Vagina (tissue), 2 donors: ENCODE results near the gene RALGDS. TPM values are rescaled to one million over a fixed set of nuclear protein-coding genes. Genes with fewer than 3 reads are reported as not detected.

ENCODE experiments used
- DNase-seq, 2 donors: peaks; one replicate each; pipeline ENCODE4 v3.0.0-alpha.2; 2017; ENCODE audit errors: extremely low spot score in 2 of 2
- H3K27ac ChIP-seq: fragments of 200-600 bp; sonication (generic); one replicate; pipeline ENCODE4 v1.5.1; 2019
- H3K27me3 ChIP-seq: fragments of 200-600 bp; sonication (generic); one replicate; pipeline ENCODE4 v1.5.1; 2019
- H3K36me3 ChIP-seq, 2 donors: fragments of 200-600 bp; sonication (generic); one replicate each; pipeline ENCODE4 v1.5.1; 2017 to 2019
- H3K4me1 ChIP-seq: fragments of 200-600 bp; sonication (generic); one replicate; pipeline ENCODE4 v1.5.1; 2019
- H3K4me3 ChIP-seq, 2 donors: fragments of 200-600 bp; sonication (generic); 1 replicate in 1 of 2; 2 replicates in 1 of 2; pipeline ENCODE4 v1.5.1; 2016 to 2019
- H3K9me3 ChIP-seq: fragments of 200-600 bp; sonication (generic); one replicate; pipeline ENCODE4 v1.5.1; 2019
- POLR2A ChIP-seq, 2 donors: fragments of 450-650 bp; IDR thresholded peaks; one replicate each; pipeline ENCODE4 v1.6.1; 2017; ENCODE audit warnings: antibody characterized with exemption in 2 of 2, mild to moderate bottlenecking in 2 of 2, moderate library complexity in 2 of 2
- POLR2AphosphoS5 ChIP-seq, 2 donors: sonication (generic); formaldehyde crosslinking; IDR thresholded peaks; one replicate each; pipeline ENCODE4 v1.9.0; 2017; ENCODE audit warnings: antibody characterized with exemption in 2 of 2, mild to moderate bottlenecking in 2 of 2, low read depth in 1 of 2; ENCODE audit not compliant: insufficient read depth in 1 of 2
- intact Hi-C: fragments of 100-400 bp; cut with DNase I; formaldehyde crosslinking; loops from one replicate; pipeline ENCODE4 v1.15.1; 2023
- total RNA-seq: library from RNA; depleted of rRNA; stranded (reverse); fragments of >200 nt; gene quantifications from one replicate; pipeline ENCODE4 v1.2.3, GENCODE V29; 2016
- TF ChIP-seq, protein P1 (sequence below), 3 experiments: fragments of 450-650 bp in 2 of 3; fragments of 200-600 bp in 1 of 3; sonication (generic) in 1 of 3; IDR thresholded peaks; one replicate each; pipeline ENCODE4 v1.5.1; 2017 to 2019; ENCODE audit warnings: antibody characterized with exemption in 3 of 3, mild to moderate bottlenecking in 2 of 3, moderate library complexity in 2 of 3

RALGDS gene
- total RNA-seq, 1 donor from 2014 or later: 85.0 TPM

DNA sequence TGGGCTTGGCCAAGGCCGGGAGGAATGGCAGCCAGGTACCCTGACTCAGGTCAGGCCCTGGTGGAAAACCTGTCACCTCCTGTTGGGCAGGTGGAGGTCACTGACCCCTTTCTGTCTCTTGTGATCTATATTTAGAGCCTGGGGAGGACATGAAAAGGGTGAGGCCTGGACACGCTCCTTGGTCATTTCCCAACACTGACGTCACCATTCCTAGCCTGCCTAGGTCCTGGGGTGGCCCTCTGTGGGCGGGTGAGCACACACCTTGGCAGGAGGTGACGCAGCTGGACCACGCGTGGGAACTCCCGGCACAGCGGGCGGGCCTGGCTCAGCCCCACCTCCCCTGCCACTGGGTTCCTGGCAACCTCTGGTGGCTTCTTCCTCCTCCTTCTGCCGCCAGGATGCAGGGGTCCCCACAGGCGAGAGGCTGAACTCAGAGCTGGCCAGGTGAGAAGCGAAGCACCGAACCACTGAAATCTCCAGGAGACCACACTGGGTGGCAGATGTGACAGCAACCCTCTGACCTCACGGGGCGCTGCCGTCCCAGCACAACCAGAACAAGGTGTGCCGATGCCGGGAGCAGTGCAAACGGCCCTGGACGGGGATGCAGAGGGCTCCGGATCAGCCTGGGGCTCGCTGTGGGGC, 6.4 kb upstream of the RALGDS start:
- H3K4me3 ChIP-seq: peak overlapping the region in 1 of 2 donors; percentile 7
- no peaks in the 10 kb centered on the region for H3K9me3 ChIP-seq
- peaks cover 67% of the 10 kb centered on the region for H3K4me1 ChIP-seq
- DNase-seq: no peak
- TF ChIP-seq POLR2AphosphoS5 (IDR thresholded peaks at IDR 0.05; ENCODE audit: insufficient read depth in 1 of 2, low read depth in 1 of 2) (peak; percentile 31 to 53), POLR2A (IDR thresholded peaks at IDR 0.05) (no peak)
- peak overlapping the region; percentile 77 for H3K27ac ChIP-seq
- H3K36me3 ChIP-seq: no peaks in the 10 kb centered on the region
- H3K27me3 ChIP-seq: no peaks in the 10 kb centered on the region
- intact Hi-C loops: no loop called here

DNA sequence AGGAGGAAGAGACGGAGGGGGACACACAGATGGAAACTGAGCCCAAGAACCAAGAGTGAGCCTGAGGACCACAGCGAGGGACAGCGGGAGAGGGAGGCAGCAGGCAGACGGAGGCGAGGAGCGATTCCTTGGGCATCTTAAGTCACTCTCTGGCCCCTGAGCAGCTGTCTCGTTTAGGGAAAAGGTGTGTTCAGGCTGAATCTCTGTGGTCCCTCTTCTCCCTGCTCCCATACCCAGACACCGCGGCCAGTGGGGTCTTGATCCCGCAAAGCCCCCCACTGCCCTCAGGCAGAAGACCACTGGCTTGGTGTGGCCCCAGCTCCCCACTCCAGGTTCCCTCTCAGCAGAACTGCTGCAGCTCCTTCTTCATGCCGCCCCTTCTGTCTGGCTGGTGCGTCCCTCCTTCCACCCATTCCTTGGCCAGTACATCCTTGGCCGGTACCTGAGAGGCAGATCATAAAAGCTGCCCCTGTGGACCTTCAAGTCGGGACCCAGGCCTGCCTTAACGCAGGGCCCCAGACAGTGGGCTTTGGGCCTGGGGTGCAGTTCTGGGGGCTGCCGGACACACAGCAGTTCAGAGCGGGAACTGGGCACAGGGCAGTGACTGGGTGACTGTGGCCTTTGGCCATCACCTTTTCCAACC, 5.8 kb upstream of the RALGDS start:
- Histone ChIP-seq H3K27me3 (no peaks in the 10 kb centered on the region), H3K4me1 (peaks cover 67% of the 10 kb centered on the region), H3K4me3 (peak overlapping the region; percentile 11 to 37), H3K9me3 (no peaks in the 10 kb centered on the region), H3K36me3 (no peaks in the 10 kb centered on the region), H3K27ac (peak overlapping the region; percentile 77)
- TF ChIP-seq, protein P1, sequence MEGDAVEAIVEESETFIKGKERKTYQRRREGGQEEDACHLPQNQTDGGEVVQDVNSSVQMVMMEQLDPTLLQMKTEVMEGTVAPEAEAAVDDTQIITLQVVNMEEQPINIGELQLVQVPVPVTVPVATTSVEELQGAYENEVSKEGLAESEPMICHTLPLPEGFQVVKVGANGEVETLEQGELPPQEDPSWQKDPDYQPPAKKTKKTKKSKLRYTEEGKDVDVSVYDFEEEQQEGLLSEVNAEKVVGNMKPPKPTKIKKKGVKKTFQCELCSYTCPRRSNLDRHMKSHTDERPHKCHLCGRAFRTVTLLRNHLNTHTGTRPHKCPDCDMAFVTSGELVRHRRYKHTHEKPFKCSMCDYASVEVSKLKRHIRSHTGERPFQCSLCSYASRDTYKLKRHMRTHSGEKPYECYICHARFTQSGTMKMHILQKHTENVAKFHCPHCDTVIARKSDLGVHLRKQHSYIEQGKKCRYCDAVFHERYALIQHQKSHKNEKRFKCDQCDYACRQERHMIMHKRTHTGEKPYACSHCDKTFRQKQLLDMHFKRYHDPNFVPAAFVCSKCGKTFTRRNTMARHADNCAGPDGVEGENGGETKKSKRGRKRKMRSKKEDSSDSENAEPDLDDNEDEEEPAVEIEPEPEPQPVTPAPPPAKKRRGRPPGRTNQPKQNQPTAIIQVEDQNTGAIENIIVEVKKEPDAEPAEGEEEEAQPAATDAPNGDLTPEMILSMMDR (IDR thresholded peaks at IDR 0.05): no peak
- no peak for TF ChIP-seq POLR2AphosphoS5 (IDR thresholded peaks at IDR 0.05; ENCODE audit: insufficient read depth in 1 of 2, low read depth in 1 of 2)
- TF ChIP-seq POLR2A (IDR thresholded peaks at IDR 0.05): no peak
- intact Hi-C loops: no loop called here
- no peak for DNase-seq

DNA sequence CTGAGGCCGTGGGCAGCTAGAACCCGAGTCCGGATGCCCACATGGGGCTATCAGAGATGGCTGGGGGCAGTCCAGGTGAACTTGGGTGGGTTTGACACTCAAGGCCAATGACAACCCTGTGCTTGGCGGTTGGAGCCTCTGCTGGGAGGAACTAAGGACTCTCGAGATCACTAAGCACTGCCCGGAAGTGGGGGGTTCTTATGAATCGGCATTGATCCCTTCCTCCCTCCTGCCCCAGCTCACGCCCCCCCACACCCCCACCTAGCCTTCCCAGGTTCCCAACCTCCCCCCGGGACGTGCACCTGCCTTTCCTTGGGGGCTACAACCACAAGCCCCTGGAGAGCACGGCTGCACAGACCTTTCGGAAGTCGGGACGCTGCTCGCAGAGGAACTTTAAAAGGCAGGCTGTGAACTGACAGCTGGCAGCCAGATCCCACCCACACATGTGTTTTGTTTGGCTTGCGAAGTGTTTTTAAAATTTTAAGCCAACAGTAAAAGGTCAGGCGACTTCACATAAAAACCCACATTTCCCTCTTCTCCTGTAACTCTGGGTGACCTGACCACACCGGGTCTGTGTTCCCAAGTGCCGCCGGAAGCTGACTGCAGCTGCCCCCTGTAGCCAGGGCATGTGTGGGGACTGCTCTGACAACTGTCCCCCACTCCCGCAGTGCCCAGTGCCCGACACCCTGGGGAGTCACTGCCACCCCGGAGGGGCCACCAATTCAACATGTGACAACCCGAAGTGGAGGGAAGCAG, 5.1 kb upstream of the RALGDS start:
- TF ChIP-seq POLR2AphosphoS5 (IDR thresholded peaks at IDR 0.05; ENCODE audit: insufficient read depth in 1 of 2, low read depth in 1 of 2) (peak; percentile 20 to 44), POLR2A (IDR thresholded peaks at IDR 0.05) (no peak)
- Histone ChIP-seq H3K4me3 (peak overlapping the region; percentile 11 to 37), H3K27ac (peak overlapping the region; percentile 77), H3K4me1 (peaks cover 73% of the 10 kb centered on the region), H3K9me3 (no peaks in the 10 kb centered on the region), H3K36me3 (no peaks in the 10 kb centered on the region), H3K27me3 (no peaks in the 10 kb centered on the region)
- DNase-seq: no peak
- intact Hi-C loops: no loop called here

DNA sequence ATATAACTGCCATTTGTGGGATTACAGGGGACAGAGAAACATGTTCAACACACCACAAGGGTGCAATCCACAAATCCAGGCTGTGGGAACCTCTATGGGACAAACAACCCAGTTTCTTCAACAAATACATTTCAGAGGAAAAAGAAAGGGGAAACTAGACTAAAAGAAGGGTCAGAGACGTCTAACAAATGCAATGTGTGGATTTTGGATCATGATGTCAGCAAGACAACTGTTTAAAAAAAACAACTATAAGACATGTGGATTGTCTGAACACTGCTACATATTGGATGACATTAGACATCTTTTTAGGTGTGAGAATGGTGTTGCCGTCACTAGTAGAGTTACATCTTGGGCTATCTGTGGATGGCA, 3.9 kb upstream of the RALGDS start:
- intact Hi-C loops: no loop called here
- TF ChIP-seq, protein P1 (IDR thresholded peaks at IDR 0.05): no peak
- TF ChIP-seq POLR2A (IDR thresholded peaks at IDR 0.05) (no peak), POLR2AphosphoS5 (IDR thresholded peaks at IDR 0.05; ENCODE audit: insufficient read depth in 1 of 2, low read depth in 1 of 2) (no peak)
- H3K4me3 ChIP-seq: no peak overlapping the region
- H3K4me1 ChIP-seq: peaks cover 79% of the 10 kb centered on the region
- DNase-seq: no peak
- H3K27ac ChIP-seq: no peak overlapping the region
- H3K36me3 ChIP-seq: no peaks in the 10 kb centered on the region
- no peaks in the 10 kb centered on the region for H3K27me3 ChIP-seq
- H3K9me3 ChIP-seq: no peaks in the 10 kb centered on the region

DNA sequence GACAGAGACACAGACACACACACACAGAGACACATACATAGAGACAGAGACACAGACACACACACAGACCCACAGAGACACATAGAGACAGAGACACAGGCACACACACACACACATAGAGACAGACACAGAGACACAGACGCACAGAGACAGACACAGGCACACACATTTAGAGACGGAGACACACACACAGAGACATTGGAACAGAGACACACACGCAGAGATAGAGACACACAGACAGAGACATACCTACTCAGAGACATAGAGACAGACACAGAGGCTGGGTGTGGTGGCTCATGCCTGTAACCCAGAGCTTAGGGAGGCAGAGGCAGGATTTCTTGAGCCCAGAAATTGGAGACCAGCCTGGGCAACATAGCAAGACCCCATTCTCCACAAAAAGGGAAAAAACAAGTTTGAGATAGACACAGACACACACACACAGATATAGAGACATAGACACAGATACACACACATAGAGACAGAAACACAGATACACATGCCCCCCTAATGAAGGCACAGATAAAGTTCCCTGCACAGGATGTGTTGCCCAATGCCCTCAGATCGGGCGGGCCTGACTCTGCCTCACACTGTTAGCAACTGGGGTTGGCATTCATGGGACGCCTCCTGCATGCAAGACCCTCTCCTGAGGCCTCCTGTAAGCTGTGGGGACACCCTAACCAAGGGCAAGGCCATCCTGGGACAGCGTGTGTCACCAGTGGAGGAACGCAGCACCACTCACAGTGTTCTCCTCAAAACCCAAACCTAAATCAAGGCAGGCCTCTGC, 3.3 kb upstream of the RALGDS start:
- Histone ChIP-seq H3K27me3 (no peaks in the 10 kb centered on the region), H3K4me1 (peaks cover 82% of the 10 kb centered on the region), H3K9me3 (no peaks in the 10 kb centered on the region), H3K36me3 (no peaks in the 10 kb centered on the region), H3K4me3 (no peak overlapping the region), H3K27ac (no peak overlapping the region)
- no peak for DNase-seq
- no peak for TF ChIP-seq POLR2AphosphoS5 (IDR thresholded peaks at IDR 0.05; ENCODE audit: insufficient read depth in 1 of 2, low read depth in 1 of 2)
- TF ChIP-seq POLR2A (IDR thresholded peaks at IDR 0.05): no peak
- TF ChIP-seq, protein P1 (IDR thresholded peaks at IDR 0.05): no peak
- intact Hi-C loops: no loop called here
